ENCODE measurements around the gene BLOC1S1. TPM values are rescaled to one million over a fixed set of nuclear protein-coding genes. Genes with fewer than 3 reads are reported as not detected.
A peak's percentile ranks its signal among the peaks of the same experiment; 100 is the strongest.

The BLOC1S1 gene
- total and polyA plus RNA-seq, 9 of the 15 experiments (the other 6 are each of a cell fraction or from before 2014, with no cell fraction given): 75.2 to 161 (median 98.8) TPM

GRCh38 chr12:55743406-55744339 is 27.8 kb downstream of the BLOC1S1 start (continued):
- TF ChIP-seq CHAMP1 (IDR thresholded peaks at IDR 0.05) (no peak), RNF2 (IDR thresholded peaks at IDR 0.05) (no peak), MEF2D (tag; conservative IDR thresholded peaks at IDR 0.05; ENCODE audit: low read depth) (no peak), THRAP3 (IDR thresholded peaks at IDR 0.05; ENCODE audit: borderline replicate concordance) (no peak), ZNF347 (CRISPR knock-in tag; IDR thresholded peaks at IDR 0.05; ENCODE audit: low read depth) (no peak), TCF3 (CRISPR knock-in tag; IDR thresholded peaks at IDR 0.05) (no peak), MECOM (CRISPR knock-in tag; IDR thresholded peaks at IDR 0.05) (no peak), ILF3 (IDR thresholded peaks at IDR 0.05; ENCODE audit: borderline replicate concordance) (no peak), TAF1 (IDR thresholded peaks at IDR 0.05; ENCODE audit: control insufficient read depth, extremely low read depth, insufficient read depth, low read length, severe bottlenecking) (no peak), TOE1 (IDR thresholded peaks at IDR 0.05; ENCODE audit: borderline replicate concordance) (peak; percentile 21; the same call in 1 of the 2 replicates), TOE1 (CRISPR knock-in tag; IDR thresholded peaks at IDR 0.05; ENCODE audit: borderline replicate concordance, low read depth) (no peak), VEZF1 (CRISPR knock-in tag; IDR thresholded peaks at IDR 0.05) (peak; percentile 42; the same call in 1 of the 2 replicates), SRSF3 (IDR thresholded peaks at IDR 0.05; ENCODE audit: insufficient read depth, low read length) (no peak), FOXK2 (conservative IDR thresholded peaks at IDR 0.05 in 1 of 2, IDR thresholded peaks at IDR 0.05 in 1 of 2; ENCODE audit: low read depth in 2 of 2) (no peak), SUPT5H (IDR thresholded peaks at IDR 0.05) (no peak), ZEB2 (IDR thresholded peaks at IDR 0.05) (no peak), ZKSCAN8 (CRISPR knock-in tag; IDR thresholded peaks at IDR 0.05) (no peak), MTF1 (CRISPR knock-in tag; IDR thresholded peaks at IDR 0.05; ENCODE audit: borderline replicate concordance) (no peak), SIX5 (IDR thresholded peaks at IDR 0.05; ENCODE audit: borderline replicate concordance in 1 of 2, insufficient read depth in 1 of 2, low read depth in 1 of 2, low read length in 2 of 2) (no peak), FOXA3 (CRISPR knock-in tag; conservative IDR thresholded peaks at IDR 0.05 in 1 of 2, IDR thresholded peaks at IDR 0.05 in 1 of 2) (no peak), ADNP (tag; IDR thresholded peaks at IDR 0.05) (no peak), ZNF766 (CRISPR knock-in tag; conservative IDR thresholded peaks at IDR 0.05) (no peak), ELF4 (CRISPR knock-in tag; IDR thresholded peaks at IDR 0.05) (no peak), SIN3B (IDR thresholded peaks at IDR 0.05; ENCODE audit: low read depth) (0 out of 2 replicates have a peak, but pooled peaks have one; percentile 49), POLR2AphosphoS5 (IDR thresholded peaks at IDR 0.05; ENCODE audit: control insufficient read depth, insufficient read depth, low read depth, low read length) (no peak)
